Smooth muscle cell (in vitro differentiated cells): Measurements from ENCODE around the gene SLK. TPM values are rescaled to one million over a fixed set of nuclear protein-coding genes. Genes with fewer than 3 reads are reported as not detected.

Source experiments
- microRNA counts: library from miRNA; unstranded; fragments of <30 nt; microRNA quantifications from one replicate; lab custom pipeline; 2016
- microRNA-seq: library from miRNA; unstranded; fragments of <30 nt; microRNA quantifications from one replicate; pipeline ENCODE4, GENCODE V29; 2016; ENCODE audit warnings: borderline number of aligned reads
- polyA plus RNA-seq: library from polyadenylated mRNA; unstranded; fragments of >200 nt; fragmentation: Nextera tagmentation; extraction: Ambion mirVana; gene quantifications from 2 replicates; pipeline ENCODE4 v1.2.1, GENCODE V29; 2016
- small RNA-seq: library from RNA; depleted of rRNA; stranded (forward); fragments of <200 nt; gene quantifications from one replicate; pipeline ENCODE3, GENCODE V24; 2014
- total RNA-seq: library from RNA; depleted of rRNA; stranded (reverse); fragments of >200 nt; gene quantifications from 2 replicates; pipeline ENCODE4 v1.2.3, GENCODE V29; 2014

The SLK gene
- total and polyA plus RNA-seq, 2 experiments from 2014 or later, result 15.5 to 45.7 TPM

MicroRNAs within 50 kb of the gene (microRNA counts, 767-probe panel; counts per million panel counts)
- 183 counts per million for microRNA hsa-miR-936 (lab: Ali Mortazavi, UCI)

Small RNA genes lying within 50 kb of the gene (microRNA-seq; reads per million reads assigned to microRNA genes)
- not detected for gene MIR936

Small RNA genes lying within 50 kb of the gene (small RNA-seq; reads per million reads assigned to genes)
- gene RN7SL524P, result not detected

Other genes starting within 250 kb of the SLK start
- 37.6 and 37.9 TPM in 2 replicates for gene SH3PXD2A, start 111.6 kb upstream of the SLK start, total RNA-seq
- gene SH3PXD2A, start 111.6 kb upstream of the SLK start, polyA plus RNA-seq, result 30.1 and 33.4 TPM in 2 replicates
- gene STN1, start 49.0 kb upstream of the SLK start, total RNA-seq, result 34.9 and 37.9 TPM in 2 replicates
- 38.6 and 47.8 TPM in 2 replicates for gene STN1, start 49.0 kb upstream of the SLK start, polyA plus RNA-seq
- gene COL17A1, start 118.7 kb downstream of the SLK start, total RNA-seq, result 140 and 150 TPM in 2 replicates
- gene COL17A1, start 118.7 kb downstream of the SLK start, polyA plus RNA-seq, result 31.5 and 167 TPM in 2 replicates
- 4.1 and 5.3 TPM in 2 replicates for gene SFR1, start 155.0 kb downstream of the SLK start, total RNA-seq
- 4.7 and 5.3 TPM in 2 replicates for gene SFR1, start 155.0 kb downstream of the SLK start, polyA plus RNA-seq